Measurements from ENCODE around the gene LMAN1L.

LMAN1L gene

GRCh38 chr15:74824976-74825375 lies 12.3 kb downstream of the LMAN1L start:
- Mint-ChIP-seq H3K27ac (no peak overlapping the region), H3K4me3 (no peak overlapping the region), H3K27me3 (peaks cover 56% of the 10 kb centered on the region), H3K4me1 (ENCODE audit: low read depth) (peaks cover 10% of the 10 kb centered on the region), H3K9me3 (no peaks in the 10 kb centered on the region), H3K36me3 (ENCODE audit: low read depth) (no peaks in the 10 kb centered on the region)
- intact Hi-C loops (cut with micrococcal nuclease) = no loop called here

DNA sequence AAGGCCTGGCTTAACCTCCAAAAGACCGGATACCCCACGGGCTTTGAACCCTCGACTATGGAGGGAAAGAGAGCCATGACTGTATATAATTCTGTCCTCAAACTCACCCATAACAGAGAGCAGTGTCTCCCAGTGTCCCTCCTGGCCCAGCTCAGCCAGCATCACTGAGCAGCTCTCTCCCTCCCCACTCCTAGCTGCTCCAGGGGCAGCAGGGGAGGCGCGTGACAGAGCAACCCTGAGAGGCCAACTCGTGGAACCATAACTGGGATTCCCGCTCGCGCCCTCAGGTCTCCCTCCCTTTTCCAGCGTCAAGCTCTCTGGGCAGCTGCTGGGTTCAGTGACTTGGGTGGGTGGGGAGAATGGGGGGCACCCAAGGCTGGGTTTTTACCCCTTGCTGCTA lies 13.2 kb downstream of the LMAN1L start:
- H3K36me3 Mint-ChIP-seq (ENCODE audit: low read depth) = no peaks in the 10 kb centered on the region
- no peak overlapping the region for H3K27ac Mint-ChIP-seq
- H3K4me1 Mint-ChIP-seq (ENCODE audit: low read depth) = peaks cover 10% of the 10 kb centered on the region
- intact Hi-C loops (cut with micrococcal nuclease) = no loop called here
- no peak overlapping the region for H3K4me3 Mint-ChIP-seq
- no peaks in the 10 kb centered on the region for H3K9me3 Mint-ChIP-seq
- H3K27me3 Mint-ChIP-seq = peaks cover 56% of the 10 kb centered on the region

GRCh38 chr15:74826364-74826819 lies 13.8 kb downstream of the LMAN1L start, which contains the start of gene CPLX3:
CPLX3 (plus strand) TSS chr15:74826627; CDS start chr15:74826704, 77 bp downstream.
- H3K27ac Mint-ChIP-seq = no peak within 1 kb of the TSS
- peaks cover 56% of the 10 kb centered on the region for H3K27me3 Mint-ChIP-seq
- no peaks in the 10 kb centered on the region for H3K9me3 Mint-ChIP-seq
- H3K4me3 Mint-ChIP-seq = peak within 1 kb of the TSS; percentile 44
- intact Hi-C loops (cut with micrococcal nuclease) = no loop called here
- peaks cover 5% of the 10 kb centered on the region for H3K4me1 Mint-ChIP-seq (ENCODE audit: low read depth)
- H3K36me3 Mint-ChIP-seq (ENCODE audit: low read depth) = no peaks in the 10 kb centered on the region

DNA sequence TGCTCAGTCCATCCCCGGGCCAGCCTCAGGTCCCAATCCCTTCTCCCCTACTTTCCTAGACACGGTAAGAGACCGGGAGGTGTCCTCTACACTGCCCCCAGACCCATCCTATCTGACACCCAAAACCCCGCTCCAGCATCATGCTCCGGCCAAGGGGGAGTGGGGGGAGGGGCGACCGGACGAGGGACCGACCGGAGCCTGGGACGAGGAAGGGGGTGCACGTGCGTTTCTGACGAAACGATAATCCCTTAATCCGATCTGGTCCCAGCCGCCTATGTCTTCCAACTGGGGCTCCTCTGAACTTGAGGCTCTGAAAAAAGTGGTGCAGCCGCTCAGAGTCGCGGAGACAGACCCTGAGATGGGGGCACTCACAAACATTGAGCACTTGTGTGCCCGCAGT lies 14.3 kb downstream of the LMAN1L start:
- intact Hi-C loops (cut with micrococcal nuclease) = no loop called here
- no peaks in the 10 kb centered on the region for H3K36me3 Mint-ChIP-seq (ENCODE audit: low read depth)
- no peak overlapping the region for H3K27ac Mint-ChIP-seq
- H3K4me1 Mint-ChIP-seq (ENCODE audit: low read depth) = peaks cover 5% of the 10 kb centered on the region
- no peak overlapping the region for H3K4me3 Mint-ChIP-seq
- H3K27me3 Mint-ChIP-seq = peaks cover 56% of the 10 kb centered on the region
- no peaks in the 10 kb centered on the region for H3K9me3 Mint-ChIP-seq

- Mint-ChIP-seq H3K4me3 (no peak overlapping the region), H3K27ac (no peak overlapping the region), H3K4me1 (ENCODE audit: low read depth) (peaks cover 7% of the 10 kb centered on the region), H3K9me3 (no peaks in the 10 kb centered on the region), H3K27me3 (peaks cover 56% of the 10 kb centered on the region), H3K36me3 (ENCODE audit: low read depth) (no peaks in the 10 kb centered on the region)
- intact Hi-C loops (cut with micrococcal nuclease) = no loop called here
Measured at GRCh38 chr15:74827614-74828013, 15.0 kb downstream of the LMAN1L start.

- no peak overlapping the region for H3K27ac Mint-ChIP-seq
- H3K36me3 Mint-ChIP-seq (ENCODE audit: low read depth) = no peaks in the 10 kb centered on the region
- no peak overlapping the region for H3K4me3 Mint-ChIP-seq
- peaks cover 51% of the 10 kb centered on the region for H3K27me3 Mint-ChIP-seq
- H3K9me3 Mint-ChIP-seq = no peaks in the 10 kb centered on the region
- H3K4me1 Mint-ChIP-seq (ENCODE audit: low read depth) = peaks cover 19% of the 10 kb centered on the region
- intact Hi-C loops (cut with micrococcal nuclease) = no loop called here
Measured at GRCh38 chr15:74828835-74829234, 16.2 kb downstream of the LMAN1L start.

GRCh38 chr15:74829486-74829885 lies 16.9 kb downstream of the LMAN1L start:
- H3K4me1 Mint-ChIP-seq (ENCODE audit: low read depth) = peaks cover 19% of the 10 kb centered on the region
- peaks cover 45% of the 10 kb centered on the region for H3K27me3 Mint-ChIP-seq
- no peaks in the 10 kb centered on the region for H3K9me3 Mint-ChIP-seq
- H3K27ac Mint-ChIP-seq = no peak overlapping the region
- no peak overlapping the region for H3K4me3 Mint-ChIP-seq
- H3K36me3 Mint-ChIP-seq (ENCODE audit: low read depth) = no peaks in the 10 kb centered on the region
- intact Hi-C loops (cut with micrococcal nuclease) = no loop called here

DNA sequence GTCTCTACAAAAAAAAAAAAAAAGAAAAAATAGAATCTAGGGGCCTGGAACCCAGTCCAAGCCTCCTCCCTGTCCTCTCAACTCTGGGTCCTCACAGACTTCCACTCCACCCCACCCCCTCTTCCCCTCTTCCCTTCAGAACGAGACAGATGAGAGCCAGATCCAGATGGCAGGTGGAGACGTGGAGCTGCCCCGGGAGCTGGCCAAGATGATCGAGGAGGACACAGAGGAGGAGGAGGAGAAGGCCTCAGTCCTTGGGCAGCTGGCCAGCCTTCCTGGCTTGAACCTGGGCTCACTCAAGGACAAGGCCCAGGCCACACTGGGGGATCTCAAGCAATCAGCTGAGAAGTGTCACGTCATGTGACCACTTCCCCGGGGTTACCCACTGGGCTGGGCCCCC lies 17.4 kb downstream of the LMAN1L start:
- no peak overlapping the region for H3K4me3 Mint-ChIP-seq
- peaks cover 21% of the 10 kb centered on the region for H3K4me1 Mint-ChIP-seq (ENCODE audit: low read depth)
- H3K36me3 Mint-ChIP-seq (ENCODE audit: low read depth) = peaks cover 2% of the 10 kb centered on the region
- H3K27ac Mint-ChIP-seq = no peak overlapping the region
- H3K27me3 Mint-ChIP-seq = peaks cover 40% of the 10 kb centered on the region
- no peaks in the 10 kb centered on the region for H3K9me3 Mint-ChIP-seq
- intact Hi-C loops (cut with micrococcal nuclease) = no loop called here

GRCh38 chr15:74830868-74831267 lies 18.2 kb downstream of the LMAN1L start:
- intact Hi-C loops (cut with micrococcal nuclease) = no loop called here
- H3K36me3 Mint-ChIP-seq (ENCODE audit: low read depth) = peaks cover 11% of the 10 kb centered on the region
- peaks cover 27% of the 10 kb centered on the region for H3K4me1 Mint-ChIP-seq (ENCODE audit: low read depth)
- H3K4me3 Mint-ChIP-seq = no peak overlapping the region
- H3K27me3 Mint-ChIP-seq = peaks cover 33% of the 10 kb centered on the region
- no peaks in the 10 kb centered on the region for H3K9me3 Mint-ChIP-seq
- no peak overlapping the region for H3K27ac Mint-ChIP-seq

- Mint-ChIP-seq H3K27ac (no peak overlapping the region), H3K9me3 (no peaks in the 10 kb centered on the region), H3K4me1 (ENCODE audit: low read depth) (peaks cover 22% of the 10 kb centered on the region), H3K4me3 (no peak overlapping the region), H3K27me3 (peaks cover 24% of the 10 kb centered on the region), H3K36me3 (ENCODE audit: low read depth) (peaks cover 22% of the 10 kb centered on the region)
- intact Hi-C loops (cut with micrococcal nuclease) = no loop called here
Measured at GRCh38 chr15:74831813-74832495, 19.3 kb downstream of the LMAN1L start.

GRCh38 chr15:74832826-74833225 lies 20.2 kb downstream of the LMAN1L start:
- no peak overlapping the region for H3K27ac Mint-ChIP-seq
- intact Hi-C loops (cut with micrococcal nuclease) = no loop called here
- H3K9me3 Mint-ChIP-seq = no peaks in the 10 kb centered on the region
- H3K27me3 Mint-ChIP-seq = peaks cover 15% of the 10 kb centered on the region
- H3K36me3 Mint-ChIP-seq (ENCODE audit: low read depth) = peaks cover 30% of the 10 kb centered on the region
- no peak overlapping the region for H3K4me3 Mint-ChIP-seq
- peaks cover 22% of the 10 kb centered on the region for H3K4me1 Mint-ChIP-seq (ENCODE audit: low read depth)

GRCh38 chr15:74833376-74834107 lies 20.9 kb downstream of the LMAN1L start:
- H3K27ac Mint-ChIP-seq = no peak overlapping the region
- no peaks in the 10 kb centered on the region for H3K9me3 Mint-ChIP-seq
- no peak overlapping the region for H3K4me3 Mint-ChIP-seq
- peaks cover 8% of the 10 kb centered on the region for H3K27me3 Mint-ChIP-seq
- intact Hi-C loops (cut with micrococcal nuclease) = loop anchor here (2.0 kb wide), 1 partner anchor 63 kb away; no protein-coding TSS in a partner anchor
- peaks cover 38% of the 10 kb centered on the region for H3K36me3 Mint-ChIP-seq (ENCODE audit: low read depth)
- peaks cover 22% of the 10 kb centered on the region for H3K4me1 Mint-ChIP-seq (ENCODE audit: low read depth)

DNA sequence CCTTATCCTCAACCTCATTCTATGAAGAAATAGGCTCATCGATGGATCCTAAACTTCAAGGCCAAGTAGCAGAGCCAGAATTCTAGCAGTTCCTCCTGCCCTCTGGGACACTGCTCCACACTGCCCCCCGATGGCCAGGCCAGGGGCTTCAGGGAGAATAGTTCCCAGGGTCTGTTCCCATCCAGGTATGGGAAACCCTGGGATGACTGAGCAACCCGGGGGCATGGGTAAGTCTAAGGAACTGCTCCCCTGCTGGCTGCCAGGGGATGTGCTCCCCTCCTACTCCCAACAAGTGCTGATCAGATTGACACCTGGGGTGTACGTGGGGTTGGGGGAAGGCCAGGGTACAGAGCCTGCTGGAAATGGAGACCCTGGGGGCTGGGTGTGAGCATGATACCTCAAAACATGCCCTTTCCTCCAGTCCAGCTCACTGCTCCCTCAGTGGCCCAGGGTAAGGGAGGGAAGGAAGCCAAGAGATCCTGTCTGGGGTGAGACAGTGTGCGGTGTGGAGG lies 22.7 kb downstream of the LMAN1L start:
- Mint-ChIP-seq H3K36me3 (ENCODE audit: low read depth) (peaks cover 56% of the 10 kb centered on the region), H3K9me3 (no peaks in the 10 kb centered on the region), H3K27ac (no peak overlapping the region), H3K4me3 (no peak overlapping the region), H3K4me1 (ENCODE audit: low read depth) (peaks cover 22% of the 10 kb centered on the region), H3K27me3 (peaks cover 2% of the 10 kb centered on the region)
- intact Hi-C loops (cut with micrococcal nuclease) = loop anchor here (2.0 kb wide), 1 partner anchor 65 kb away; no protein-coding TSS in a partner anchor

GRCh38 chr15:74836846-74837245 lies 24.2 kb downstream of the LMAN1L start:
- Mint-ChIP-seq H3K27ac (no peak overlapping the region), H3K9me3 (no peaks in the 10 kb centered on the region), H3K27me3 (no peaks in the 10 kb centered on the region), H3K4me3 (no peak overlapping the region), H3K36me3 (ENCODE audit: low read depth) (peaks cover 71% of the 10 kb centered on the region), H3K4me1 (ENCODE audit: low read depth) (peaks cover 33% of the 10 kb centered on the region)
- intact Hi-C loops (cut with micrococcal nuclease) = no loop called here
